Fibroblast of the aortic adventitia (primary cell): ENCODE results near the gene AKT2. TPM values are rescaled to one million over a fixed set of nuclear protein-coding genes. Genes with fewer than 3 reads are reported as not detected.

Source experiments
- DNase-seq: peaks from one replicate; pipeline ENCODE4 v3.0.0-alpha.2; 2010; ENCODE audit warnings: low read depth
- H3K4me3 ChIP-seq: 2 replicates; pipeline ENCODE4 v1.5.1; 2011; ENCODE audit warnings: low read depth, mild to moderate bottlenecking, control low read depth, low read length, moderate library complexity
- CTCF ChIP-seq: IDR thresholded peaks from 2 replicates; pipeline ENCODE4 v1.5.1; 2011; ENCODE audit warnings: mild to moderate bottlenecking, low read length, control low read depth, inconsistent platforms; ENCODE audit not compliant: insufficient read depth
- total RNA-seq: library from RNA; depleted of rRNA; stranded (reverse); fragments of >200 nt; gene quantifications from 2 replicates; pipeline ENCODE4 v1.2.3, GENCODE V29; 2012; ENCODE audit warnings: low replicate concordance

AKT2 gene
- total RNA-seq, 1 donor, result 124 TPM

DNA sequence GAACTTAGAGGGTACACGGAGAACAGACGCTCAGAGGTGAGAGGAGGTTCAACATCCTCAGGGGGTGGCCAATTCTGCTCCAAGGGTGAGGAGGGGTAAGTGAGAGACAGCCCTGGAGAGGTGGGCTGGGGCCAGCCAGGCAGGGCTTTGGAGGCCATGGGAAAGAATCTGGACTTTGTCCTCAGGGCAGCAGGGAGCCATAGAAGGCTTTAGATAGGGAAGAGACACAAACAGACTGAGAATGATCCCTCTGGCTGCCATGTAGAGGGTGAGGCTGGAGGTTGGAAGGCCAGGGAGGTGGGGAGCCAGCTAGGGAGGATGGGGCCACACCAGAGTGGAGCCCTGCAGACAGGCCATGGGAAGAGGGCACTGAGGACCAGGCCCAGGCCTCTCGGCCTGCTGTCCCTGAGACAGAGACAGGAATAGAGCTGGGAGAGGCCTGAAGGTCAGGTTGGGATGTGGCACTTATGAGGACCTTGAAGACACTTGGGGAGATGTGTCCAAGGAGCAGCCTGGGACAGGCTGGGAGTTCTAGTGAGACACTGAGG lies 29.5 kb downstream of the AKT2 start:
- TF ChIP-seq CTCF, result no peak
- no peak for DNase-seq
- no peak overlapping the region for H3K4me3 ChIP-seq

GRCh38 chr19:40254714-40255418 lies 30.3 kb downstream of the AKT2 start:
- DNase-seq, result no peak
- TF ChIP-seq CTCF, result no peak
- H3K4me3 ChIP-seq, result no peak overlapping the region

DNA sequence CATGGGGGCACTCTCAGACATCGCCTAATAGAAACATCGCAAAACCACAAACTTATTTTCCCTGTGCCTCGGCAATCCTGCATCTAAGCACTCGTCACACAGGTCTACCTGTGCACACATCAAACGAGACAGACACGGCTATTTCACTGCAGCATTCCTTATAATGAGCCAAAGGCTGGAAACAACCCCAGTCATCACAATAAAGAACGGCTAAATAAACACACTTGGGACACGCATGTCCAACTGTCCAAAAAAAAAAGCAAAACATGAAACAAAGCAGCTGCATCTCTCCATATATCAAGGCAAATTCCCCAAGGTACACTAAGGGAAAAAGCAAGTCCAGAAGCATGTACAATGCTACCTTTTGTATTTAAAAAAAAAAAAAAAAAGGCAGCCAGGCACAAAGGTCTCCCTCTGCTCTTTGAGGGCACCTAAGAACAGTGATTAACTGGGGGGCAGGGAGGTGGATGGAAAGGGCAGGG lies 31.5 kb downstream of the AKT2 start:
- DNase-seq, result no peak
- no peak for TF ChIP-seq CTCF
- no peak overlapping the region for H3K4me3 ChIP-seq

GRCh38 chr19:40252395-40252794 lies 32.8 kb downstream of the AKT2 start:
- H3K4me3 ChIP-seq, result no peak overlapping the region
- TF ChIP-seq CTCF, result no peak

GRCh38 chr19:40251991-40252390 lies 33.2 kb downstream of the AKT2 start:
- DNase-seq, result no peak
- no peak overlapping the region for H3K4me3 ChIP-seq
- TF ChIP-seq CTCF, result no peak

More at GRCh38 chr19:40252395-40252794, 32.8 kb downstream of the AKT2 start:
- no peak for DNase-seq

GRCh38 chr19:40251244-40251643 lies 33.9 kb downstream of the AKT2 start:
- no peak for TF ChIP-seq CTCF
- H3K4me3 ChIP-seq, result no peak overlapping the region
- no peak for DNase-seq
